ENCODE measurements around the gene ASCL4. TPM values are rescaled to one million over a fixed set of nuclear protein-coding genes. Genes with fewer than 3 reads are reported as not detected.

ASCL4 gene
- polyA plus RNA-seq, 3 donors = not detected

- H3K27ac Mint-ChIP-seq = peak overlapping the region in 2 of 7 donors; percentile 16 to 44
- H3K27ac ChIP-seq (ENCODE audit: low read depth in 1 of 2, low read length in 2 of 2) = peak overlapping the region in 1 of 2 donors; percentile 50
- no peak for TF ChIP-seq CTCF (IDR thresholded peaks at IDR 0.05)
- H3K4me1 ChIP-seq (ENCODE audit: control insufficient read depth in 1 of 2, insufficient read depth in 2 of 2, low read length in 2 of 2) = peaks cover 4 to 10% of the 10 kb centered on the region in 2 donors
- no peak overlapping the region for H3K9ac ChIP-seq (ENCODE audit: insufficient read depth, low read length, poor library complexity, severe bottlenecking)
- no peaks in the 10 kb centered on the region for H3K9me3 ChIP-seq (replicated peaks in 1 of 2; ENCODE audit: control insufficient read depth in 1 of 2, insufficient read depth in 1 of 2, low read length in 2 of 2)
- H3K79me2 ChIP-seq (ENCODE audit: insufficient read depth, low read length) = no peaks in the 10 kb centered on the region
- H2AFZ ChIP-seq (ENCODE audit: insufficient read depth, low read depth, low read length, poor library complexity, severe bottlenecking) = no peak overlapping the region
- H3K4me1 Mint-ChIP-seq = peaks cover 12% of the 10 kb centered on the region
- DNase-seq = no peak
- H3K4me3 ChIP-seq (replicated peaks in 1 of 3; ENCODE audit: low read depth in 2 of 3, low read length in 3 of 3) = no peak overlapping the region
- no peak overlapping the region for H3K4me3 Mint-ChIP-seq
- intact Hi-C loops (cut with micrococcal nuclease) = no loop called here
- H3K36me3 Mint-ChIP-seq = peaks cover 71 to 77% of the 10 kb centered on the region in 2 donors
- peaks cover 69 to 87% of the 10 kb centered on the region in 2 donors for H3K36me3 ChIP-seq (replicated peaks in 1 of 2; ENCODE audit: control insufficient read depth in 1 of 2, insufficient read depth in 2 of 2, low read length in 2 of 2)
- no CpG with 5 or more reads among the region's 2 CpGs for WGBS (ENCODE audit: insufficient coverage)
- H3K27me3 ChIP-seq (ENCODE audit: control insufficient read depth in 2 of 2, insufficient read depth in 2 of 2, low read length in 2 of 2) = no peaks in the 10 kb centered on the region
- H3K4me2 ChIP-seq (replicated peaks; ENCODE audit: extremely low read depth, low read length, poor library complexity, severe bottlenecking) = no peak overlapping the region
- H3K9me3 Mint-ChIP-seq = no peaks in the 10 kb centered on the region
- H4K20me1 ChIP-seq (ENCODE audit: insufficient read depth, low read length) = peaks cover 14% of the 10 kb centered on the region
- peaks cover 0 to 3% (median 0%) of the 10 kb centered on the region in 3 donors for H3K27me3 Mint-ChIP-seq (ENCODE audit: low read depth in 3 of 3)
Measured at GRCh38 chr12:107735763-107736162, 38.7 kb upstream of the ASCL4 start.

- DNase-seq = peak; percentile 8 to 27 (median 15)
- Histone ChIP-seq H3K9ac (ENCODE audit: insufficient read depth, low read length, poor library complexity, severe bottlenecking) (no peak overlapping the region), H4K20me1 (ENCODE audit: insufficient read depth, low read length) (peaks cover 14% of the 10 kb centered on the region), H3K79me2 (ENCODE audit: insufficient read depth, low read length) (no peaks in the 10 kb centered on the region), H3K4me2 (replicated peaks; ENCODE audit: extremely low read depth, low read length, poor library complexity, severe bottlenecking) (no peak overlapping the region), H3K36me3 (replicated peaks in 1 of 2; ENCODE audit: control insufficient read depth in 1 of 2, insufficient read depth in 2 of 2, low read length in 2 of 2) (peaks cover 81 to 99% of the 10 kb centered on the region in 2 donors), H3K27ac (ENCODE audit: low read depth in 1 of 2, low read length in 2 of 2) (peak overlapping the region in 1 of 2 donors; percentile 56), H2AFZ (ENCODE audit: insufficient read depth, low read depth, low read length, poor library complexity, severe bottlenecking) (no peak overlapping the region), H3K9me3 (replicated peaks in 1 of 2; ENCODE audit: control insufficient read depth in 1 of 2, insufficient read depth in 1 of 2, low read length in 2 of 2) (no peaks in the 10 kb centered on the region), H3K4me1 (ENCODE audit: control insufficient read depth in 1 of 2, insufficient read depth in 2 of 2, low read length in 2 of 2) (peaks cover 4 to 10% of the 10 kb centered on the region in 2 donors), H3K4me3 (replicated peaks in 1 of 3; ENCODE audit: low read depth in 2 of 3, low read length in 3 of 3) (no peak overlapping the region), H3K27me3 (ENCODE audit: control insufficient read depth in 2 of 2, insufficient read depth in 2 of 2, low read length in 2 of 2) (no peaks in the 10 kb centered on the region)
- no peaks in the 10 kb centered on the region for H3K9me3 Mint-ChIP-seq
- no peak overlapping the region for H3K4me3 Mint-ChIP-seq
- TF ChIP-seq CTCF (IDR thresholded peaks at IDR 0.05) = no peak
- peak overlapping the region in 6 of 7 donors; percentile 15 to 82 (median 61) for H3K27ac Mint-ChIP-seq
- peaks cover 0 to 3% (median 0%) of the 10 kb centered on the region in 3 donors for H3K27me3 Mint-ChIP-seq (ENCODE audit: low read depth in 3 of 3)
- 74% methylated on average over 2 of the region's 4 CpGs for WGBS (ENCODE audit: insufficient coverage)
- H3K36me3 Mint-ChIP-seq = peaks cover 83 to 88% of the 10 kb centered on the region in 2 donors
- intact Hi-C loops (cut with micrococcal nuclease) = no loop called here
- peaks cover 12% of the 10 kb centered on the region for H3K4me1 Mint-ChIP-seq
Measured at GRCh38 chr12:107736914-107737313, 37.6 kb upstream of the ASCL4 start.
